HEK293 (cell line): ENCODE results near the gene METTL26.

ENCODE experiments used
- CTCF ChIP-seq: fragments of 450-650 bp; formaldehyde crosslinking; IDR thresholded peaks from 2 replicates; pipeline ENCODE4 v1.5.1; 2016; ENCODE audit warnings: missing biosample characterization, missing genetic modification characterization
- PBX3 ChIP-seq: sonication (generic); formaldehyde crosslinking; IDR thresholded peaks from 2 replicates; pipeline ENCODE4 v1.8.1; 2022; ENCODE audit warnings: mild to moderate bottlenecking, moderate library complexity, missing genetic modification reagents
- REPIN1 ChIP-seq: fragments of 450-650 bp; formaldehyde crosslinking; IDR thresholded peaks from 2 replicates; pipeline ENCODE4 v1.5.1; 2017; ENCODE audit warnings: missing biosample characterization, missing genetic modification characterization, low read depth
- ZBTB7A ChIP-seq: fragments of 450-650 bp; formaldehyde crosslinking; IDR thresholded peaks from 2 replicates; pipeline ENCODE4 v1.5.1; 2016; ENCODE audit warnings: low read depth, missing biosample characterization, missing genetic modification characterization
- ZNF302 ChIP-seq: fragments of 450-650 bp; formaldehyde crosslinking; IDR thresholded peaks from 2 replicates; pipeline ENCODE4 v1.5.1; 2016; ENCODE audit warnings: missing biosample characterization, missing genetic modification characterization, low read depth
- ZNF366 ChIP-seq: fragments of 450-650 bp; formaldehyde crosslinking; conservative IDR thresholded peaks from 2 replicates; pipeline ENCODE4 v1.5.1; 2016; ENCODE audit warnings: missing biosample characterization, missing genetic modification characterization
- ZNF501 ChIP-seq: fragments of 450-650 bp; formaldehyde crosslinking; IDR thresholded peaks from 2 replicates; pipeline ENCODE4 v1.5.1; 2016; ENCODE audit warnings: missing biosample characterization, missing genetic modification characterization
- ZNF701 ChIP-seq: fragments of 450-650 bp; formaldehyde crosslinking; IDR thresholded peaks from 2 replicates; pipeline ENCODE4 v1.5.1; 2016; ENCODE audit warnings: missing biosample characterization, missing genetic modification characterization
- ZNF776 ChIP-seq: fragments of 450-650 bp; formaldehyde crosslinking; IDR thresholded peaks from 2 replicates; pipeline ENCODE4 v1.5.0; 2017; ENCODE audit warnings: missing biosample characterization, missing genetic modification characterization, borderline replicate concordance
- ZNF830 ChIP-seq: fragments of 450-650 bp; IDR thresholded peaks from 2 replicates; pipeline ENCODE4 v1.5.0; 2018; ENCODE audit warnings: missing biosample characterization, missing genetic modification characterization, low read depth, mild to moderate bottlenecking, moderate library complexity
- TF ChIP-seq, protein P1 (sequence below): fragments of 450-650 bp; formaldehyde crosslinking; IDR thresholded peaks from 2 replicates; pipeline ENCODE4 v1.5.1; 2016; ENCODE audit warnings: missing biosample characterization, missing genetic modification characterization, low read depth

DNA sequence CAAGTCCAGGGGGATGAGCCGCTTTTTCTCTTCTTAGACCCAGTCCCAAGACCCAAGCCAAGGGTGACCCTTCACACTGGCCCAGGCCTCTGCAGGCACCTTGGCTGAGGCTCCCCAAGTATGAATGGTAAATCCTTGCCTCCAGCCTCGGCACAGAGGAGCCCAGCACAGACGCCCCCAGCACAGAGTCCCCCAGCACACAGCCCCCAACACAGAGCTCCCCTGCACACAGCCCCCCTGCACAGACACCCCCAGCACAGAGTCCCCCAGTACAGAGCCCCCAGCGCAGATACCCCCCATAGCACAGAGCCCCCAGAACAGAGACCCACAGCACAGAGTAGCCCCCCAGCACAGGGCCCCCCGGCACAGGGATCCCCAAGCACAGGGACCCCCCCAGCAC is 4.5 kb upstream of the METTL26 start:
- TF ChIP-seq CTCF (tag by site-specific recombination) (no peak), ZNF830 (tag by site-specific recombination) (no peak), ZNF776 (tag by site-specific recombination) (no peak), ZBTB7A (tag by site-specific recombination) (no peak), PBX3 (CRISPR knock-in tag) (no peak), ZNF366 (tag by site-specific recombination) (no peak), ZNF501 (tag by site-specific recombination) (no peak), ZNF701 (tag by site-specific recombination) (no peak), ZNF302 (tag by site-specific recombination) (no peak), REPIN1 (no peak)
- TF ChIP-seq, protein P1, sequence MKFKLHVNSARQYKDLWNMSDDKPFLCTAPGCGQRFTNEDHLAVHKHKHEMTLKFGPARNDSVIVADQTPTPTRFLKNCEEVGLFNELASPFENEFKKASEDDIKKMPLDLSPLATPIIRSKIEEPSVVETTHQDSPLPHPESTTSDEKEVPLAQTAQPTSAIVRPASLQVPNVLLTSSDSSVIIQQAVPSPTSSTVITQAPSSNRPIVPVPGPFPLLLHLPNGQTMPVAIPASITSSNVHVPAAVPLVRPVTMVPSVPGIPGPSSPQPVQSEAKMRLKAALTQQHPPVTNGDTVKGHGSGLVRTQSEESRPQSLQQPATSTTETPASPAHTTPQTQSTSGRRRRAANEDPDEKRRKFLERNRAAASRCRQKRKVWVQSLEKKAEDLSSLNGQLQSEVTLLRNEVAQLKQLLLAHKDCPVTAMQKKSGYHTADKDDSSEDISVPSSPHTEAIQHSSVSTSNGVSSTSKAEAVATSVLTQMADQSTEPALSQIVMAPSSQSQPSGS (tag by site-specific recombination): no peak
